ENCODE results near the gene CACNA1A.

CACNA1A gene

DNA sequence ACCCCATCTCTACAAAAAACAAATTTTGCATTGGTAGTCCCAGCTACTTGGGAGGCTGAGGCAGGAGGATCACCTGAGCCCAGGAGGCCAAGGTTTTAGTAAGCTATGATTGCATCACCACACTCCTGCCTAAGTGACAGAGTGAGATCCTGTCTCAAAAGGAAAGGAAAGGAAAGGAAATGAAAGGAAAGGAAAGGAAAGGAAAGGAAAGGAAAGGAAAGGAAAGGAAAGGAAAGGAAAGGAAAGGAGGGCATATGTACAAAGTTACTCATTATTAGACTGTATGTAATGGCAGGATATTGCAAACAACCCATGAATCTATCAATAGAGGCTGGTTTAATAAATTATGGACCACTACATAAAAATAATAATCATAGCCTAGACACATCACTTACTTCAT is 40.8 kb upstream of the CACNA1A start:
- Histone ChIP-seq H3K4me1 (ENCODE audit: control insufficient read depth in 1 of 2, insufficient read depth in 2 of 2, low read length in 2 of 2) (no peaks in the 10 kb centered on the region), H3K27me3 (ENCODE audit: insufficient read depth, low read length) (no peaks in the 10 kb centered on the region), H2AK5ac (ENCODE audit: low read length) (no peak overlapping the region), H3K27ac (ENCODE audit: low read depth, low read length) (no peak overlapping the region), H3K9ac (ENCODE audit: low read length) (no peak overlapping the region), H2BK120ac (ENCODE audit: insufficient read depth, low read length, poor library complexity) (no peak overlapping the region), H2AFZ (ENCODE audit: insufficient read depth, low read length, poor library complexity) (no peak overlapping the region), H3K36me3 (ENCODE audit: control insufficient read depth in 1 of 2, insufficient read depth in 2 of 2, low read length in 2 of 2) (no peaks in the 10 kb centered on the region), H3K23ac (ENCODE audit: low read length) (no peak overlapping the region), H3K79me2 (ENCODE audit: control insufficient read depth, insufficient read depth, low read length, poor library complexity) (no peaks in the 10 kb centered on the region), H3K4me3 (ENCODE audit: low read depth, low read length) (no peak overlapping the region), H3K18ac (ENCODE audit: low read length) (no peak overlapping the region), H3K9me3 (ENCODE audit: insufficient read depth, low read depth, low read length) (no peaks in the 10 kb centered on the region), H3K79me1 (ENCODE audit: low read length) (no peaks in the 10 kb centered on the region), H4K8ac (ENCODE audit: low read depth, low read length) (no peak overlapping the region), H2BK12ac (ENCODE audit: low read length) (no peak overlapping the region), H4K12ac (ENCODE audit: low read depth, low read length) (no peak overlapping the region), H4K91ac (ENCODE audit: low read depth, low read length) (no peak overlapping the region), H3K14ac (ENCODE audit: low read length) (no peak overlapping the region), H3K4me2 (ENCODE audit: low read length) (no peak overlapping the region), H2BK5ac (ENCODE audit: low read depth, low read length, poor library complexity) (no peak overlapping the region), H3K4ac (ENCODE audit: low read depth, low read length) (no peak overlapping the region)
- DNase-seq: no peak

DNA sequence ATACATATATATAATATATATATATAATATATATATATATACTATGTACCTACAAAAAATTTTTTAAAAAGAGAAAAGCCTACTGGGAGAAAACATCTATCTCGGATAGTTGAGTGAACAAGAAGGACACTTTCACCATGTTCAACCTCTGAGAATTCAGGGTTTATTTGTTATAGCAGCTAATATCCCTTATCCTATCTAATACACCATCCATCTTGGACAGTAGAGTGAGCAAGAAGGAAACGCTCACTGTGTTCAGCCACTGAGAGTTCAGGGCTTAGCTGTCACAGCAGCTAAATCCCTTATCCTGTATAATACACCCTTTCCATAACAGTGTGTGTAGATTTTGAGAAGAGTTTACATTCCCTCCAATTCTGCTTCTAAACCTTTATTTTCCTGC is 38.1 kb upstream of the CACNA1A start:
- no peak overlapping the region for H3K14ac ChIP-seq (ENCODE audit: low read length)
- no peaks in the 10 kb centered on the region for H3K27me3 ChIP-seq (ENCODE audit: insufficient read depth, low read length)
- H3K4me1 ChIP-seq (ENCODE audit: control insufficient read depth in 1 of 2, insufficient read depth in 2 of 2, low read length in 2 of 2): no peaks in the 10 kb centered on the region
- no peak overlapping the region for H2BK12ac ChIP-seq (ENCODE audit: low read length)
- no peak overlapping the region for H3K4ac ChIP-seq (ENCODE audit: low read depth, low read length)
- no peak overlapping the region for H3K4me2 ChIP-seq (ENCODE audit: low read length)
- H4K91ac ChIP-seq (ENCODE audit: low read depth, low read length): no peak overlapping the region
- H3K79me2 ChIP-seq (ENCODE audit: control insufficient read depth, insufficient read depth, low read length, poor library complexity): no peaks in the 10 kb centered on the region
- no peak for DNase-seq
- no peaks in the 10 kb centered on the region for H3K9me3 ChIP-seq (ENCODE audit: insufficient read depth, low read depth, low read length)
- H2BK5ac ChIP-seq (ENCODE audit: low read depth, low read length, poor library complexity): no peak overlapping the region
- H2AK5ac ChIP-seq (ENCODE audit: low read length): no peak overlapping the region
- no peak overlapping the region for H4K12ac ChIP-seq (ENCODE audit: low read depth, low read length)
- H4K8ac ChIP-seq (ENCODE audit: low read depth, low read length): no peak overlapping the region
- no peak overlapping the region for H2AFZ ChIP-seq (ENCODE audit: insufficient read depth, low read length, poor library complexity)
- no peak overlapping the region for H3K9ac ChIP-seq (ENCODE audit: low read length)
- no peak overlapping the region for H3K4me3 ChIP-seq (ENCODE audit: low read depth, low read length)
- no peak overlapping the region for H2BK120ac ChIP-seq (ENCODE audit: insufficient read depth, low read length, poor library complexity)
- no peaks in the 10 kb centered on the region for H3K79me1 ChIP-seq (ENCODE audit: low read length)
- no peak overlapping the region for H3K27ac ChIP-seq (ENCODE audit: low read depth, low read length)
- no peak overlapping the region for H3K23ac ChIP-seq (ENCODE audit: low read length)
- no CpG with 5 or more reads among the region's 2 CpGs for WGBS (ENCODE audit: extremely low coverage, insufficient coverage, insufficient read length)
- H3K36me3 ChIP-seq (ENCODE audit: control insufficient read depth in 1 of 2, insufficient read depth in 2 of 2, low read length in 2 of 2): no peaks in the 10 kb centered on the region
- no peak overlapping the region for H3K18ac ChIP-seq (ENCODE audit: low read length)

DNA sequence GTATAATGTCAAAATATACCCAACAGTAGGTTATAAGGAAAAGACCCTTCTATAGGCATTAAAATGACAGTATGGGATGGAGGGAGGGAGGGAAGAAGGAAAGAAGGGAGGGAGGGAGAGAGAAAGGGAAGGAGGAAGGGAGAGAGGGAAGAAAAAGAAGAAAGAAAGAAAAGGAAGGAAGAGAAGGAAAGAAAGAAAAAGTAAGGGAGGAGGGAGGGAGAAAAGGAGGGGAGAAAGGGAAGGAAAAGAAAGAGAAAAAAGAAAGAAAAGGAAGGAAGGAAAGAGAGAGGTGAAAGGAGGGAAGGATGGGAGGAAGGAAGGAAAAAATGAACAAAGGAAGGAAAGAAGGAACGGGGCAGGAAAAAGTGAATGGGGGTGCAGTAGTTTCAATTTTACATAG is 35.3 kb upstream of the CACNA1A start:
- no peak overlapping the region for H3K4me2 ChIP-seq (ENCODE audit: low read length)
- no CpG with 5 or more reads among the region's 1 CpG for WGBS (ENCODE audit: extremely low coverage, insufficient coverage, insufficient read length)

DNA sequence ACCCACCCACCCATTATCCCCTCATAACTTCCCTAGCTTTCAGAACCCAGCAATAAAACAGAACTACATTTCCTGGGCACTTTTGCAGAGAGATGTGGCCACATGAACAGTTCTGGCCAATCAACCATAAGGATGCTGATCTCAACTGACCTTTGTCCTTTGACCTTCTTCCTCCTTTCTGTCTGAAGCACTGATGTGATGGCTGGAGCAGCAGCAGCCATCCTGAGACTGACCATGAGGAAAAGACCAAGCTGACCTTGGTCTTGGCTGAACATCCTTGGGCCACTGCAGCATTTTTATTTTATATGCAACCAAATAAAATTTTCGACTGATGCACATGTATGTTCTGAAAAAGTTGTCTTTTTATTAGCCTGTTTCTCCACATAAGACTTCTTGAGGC is 33.1 kb upstream of the CACNA1A start:
- Histone ChIP-seq H3K79me2 (ENCODE audit: control insufficient read depth, insufficient read depth, low read length, poor library complexity) (no peaks in the 10 kb centered on the region), H3K79me1 (ENCODE audit: low read length) (no peaks in the 10 kb centered on the region), H3K4me3 (ENCODE audit: low read depth, low read length) (no peak overlapping the region), H3K9ac (ENCODE audit: low read length) (no peak overlapping the region), H3K9me3 (ENCODE audit: insufficient read depth, low read depth, low read length) (peaks cover 3% of the 10 kb centered on the region), H3K4ac (ENCODE audit: low read depth, low read length) (no peak overlapping the region), H3K23ac (ENCODE audit: low read length) (no peak overlapping the region), H3K36me3 (ENCODE audit: control insufficient read depth in 1 of 2, insufficient read depth in 2 of 2, low read length in 2 of 2) (no peaks in the 10 kb centered on the region), H3K18ac (ENCODE audit: low read length) (no peak overlapping the region), H2BK12ac (ENCODE audit: low read length) (no peak overlapping the region), H3K27me3 (ENCODE audit: insufficient read depth, low read length) (no peaks in the 10 kb centered on the region), H4K12ac (ENCODE audit: low read depth, low read length) (no peak overlapping the region), H2AFZ (ENCODE audit: insufficient read depth, low read length, poor library complexity) (no peak overlapping the region), H2AK5ac (ENCODE audit: low read length) (no peak overlapping the region), H2BK120ac (ENCODE audit: insufficient read depth, low read length, poor library complexity) (no peak overlapping the region), H3K4me2 (ENCODE audit: low read length) (no peak overlapping the region), H3K14ac (ENCODE audit: low read length) (no peak overlapping the region), H2BK5ac (ENCODE audit: low read depth, low read length, poor library complexity) (no peak overlapping the region), H3K4me1 (ENCODE audit: control insufficient read depth in 1 of 2, insufficient read depth in 2 of 2, low read length in 2 of 2) (no peaks in the 10 kb centered on the region), H4K8ac (ENCODE audit: low read depth, low read length) (no peak overlapping the region), H4K91ac (ENCODE audit: low read depth, low read length) (no peak overlapping the region), H3K27ac (ENCODE audit: low read depth, low read length) (no peak overlapping the region)
- no CpG with 5 or more reads among the region's 1 CpG for WGBS (ENCODE audit: extremely low coverage, insufficient coverage, insufficient read length)
- no peak for DNase-seq

More for the DNA sequence above, 35.3 kb upstream of the CACNA1A start:
- no peak overlapping the region for H3K4ac ChIP-seq (ENCODE audit: low read depth, low read length)
- no peak overlapping the region for H3K4me3 ChIP-seq (ENCODE audit: low read depth, low read length)
- peaks cover 3% of the 10 kb centered on the region for H3K9me3 ChIP-seq (ENCODE audit: insufficient read depth, low read depth, low read length)
- no peak overlapping the region for H2BK5ac ChIP-seq (ENCODE audit: low read depth, low read length, poor library complexity)
- no peak overlapping the region for H3K9ac ChIP-seq (ENCODE audit: low read length)
- no peak overlapping the region for H4K12ac ChIP-seq (ENCODE audit: low read depth, low read length)
- H3K18ac ChIP-seq (ENCODE audit: low read length): no peak overlapping the region
- H3K79me2 ChIP-seq (ENCODE audit: control insufficient read depth, insufficient read depth, low read length, poor library complexity): no peaks in the 10 kb centered on the region
- no peak overlapping the region for H3K23ac ChIP-seq (ENCODE audit: low read length)
- no peak overlapping the region for H4K91ac ChIP-seq (ENCODE audit: low read depth, low read length)
- H3K27ac ChIP-seq (ENCODE audit: low read depth, low read length): no peak overlapping the region
- no peak for DNase-seq
- no peak overlapping the region for H4K8ac ChIP-seq (ENCODE audit: low read depth, low read length)
- H3K4me1 ChIP-seq (ENCODE audit: control insufficient read depth in 1 of 2, insufficient read depth in 2 of 2, low read length in 2 of 2): no peaks in the 10 kb centered on the region
- H3K36me3 ChIP-seq (ENCODE audit: control insufficient read depth in 1 of 2, insufficient read depth in 2 of 2, low read length in 2 of 2): no peaks in the 10 kb centered on the region
- H2BK12ac ChIP-seq (ENCODE audit: low read length): no peak overlapping the region
- no peaks in the 10 kb centered on the region for H3K79me1 ChIP-seq (ENCODE audit: low read length)
- H2AK5ac ChIP-seq (ENCODE audit: low read length): no peak overlapping the region
- H3K14ac ChIP-seq (ENCODE audit: low read length): no peak overlapping the region
- no peaks in the 10 kb centered on the region for H3K27me3 ChIP-seq (ENCODE audit: insufficient read depth, low read length)
- no peak overlapping the region for H2BK120ac ChIP-seq (ENCODE audit: insufficient read depth, low read length, poor library complexity)
- no peak overlapping the region for H2AFZ ChIP-seq (ENCODE audit: insufficient read depth, low read length, poor library complexity)

Data from trophoblast cell (in vitro differentiated cells and primary cell).